GM19467 (cell line): Measurements from ENCODE around the gene GTF2H4.

Experiments
- ATAC-seq: cut with Tn5 transposase; IDR thresholded peaks from one replicate; pipeline ENCODE4 v1.9.1; 2021; ENCODE audit warnings: mild to moderate bottlenecking, moderate library complexity; ENCODE audit not compliant: unreplicated experiment

GTF2H4 gene

DNA sequence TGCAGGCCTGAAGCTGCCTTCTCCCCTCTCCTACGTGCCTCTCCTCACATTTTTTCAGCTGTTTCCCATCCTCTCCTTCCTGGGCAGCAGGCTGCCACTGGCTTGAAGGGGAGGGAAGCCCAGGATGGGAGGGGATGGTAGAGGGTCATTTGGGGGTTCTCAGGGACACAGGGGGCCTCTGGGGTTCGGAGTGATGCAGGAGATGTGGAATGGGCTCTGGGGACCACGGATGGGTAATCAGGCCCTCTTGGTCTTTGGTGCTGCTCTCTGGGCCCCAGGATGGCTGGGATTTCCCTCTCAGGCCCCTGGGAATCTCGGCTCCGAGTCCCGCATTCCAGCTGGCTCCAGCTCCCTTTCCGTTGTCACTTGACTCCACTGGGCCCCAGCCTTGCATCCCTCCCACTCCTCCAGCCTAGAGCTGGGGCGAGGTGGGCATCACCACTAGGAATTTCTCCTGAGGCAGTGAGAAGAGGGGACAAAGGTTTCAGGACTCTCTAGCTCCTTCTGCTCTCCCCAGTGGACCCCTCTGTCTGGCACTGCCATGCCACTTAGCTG, 25.7 kb upstream of the GTF2H4 start:
- no peak for ATAC-seq

DNA sequence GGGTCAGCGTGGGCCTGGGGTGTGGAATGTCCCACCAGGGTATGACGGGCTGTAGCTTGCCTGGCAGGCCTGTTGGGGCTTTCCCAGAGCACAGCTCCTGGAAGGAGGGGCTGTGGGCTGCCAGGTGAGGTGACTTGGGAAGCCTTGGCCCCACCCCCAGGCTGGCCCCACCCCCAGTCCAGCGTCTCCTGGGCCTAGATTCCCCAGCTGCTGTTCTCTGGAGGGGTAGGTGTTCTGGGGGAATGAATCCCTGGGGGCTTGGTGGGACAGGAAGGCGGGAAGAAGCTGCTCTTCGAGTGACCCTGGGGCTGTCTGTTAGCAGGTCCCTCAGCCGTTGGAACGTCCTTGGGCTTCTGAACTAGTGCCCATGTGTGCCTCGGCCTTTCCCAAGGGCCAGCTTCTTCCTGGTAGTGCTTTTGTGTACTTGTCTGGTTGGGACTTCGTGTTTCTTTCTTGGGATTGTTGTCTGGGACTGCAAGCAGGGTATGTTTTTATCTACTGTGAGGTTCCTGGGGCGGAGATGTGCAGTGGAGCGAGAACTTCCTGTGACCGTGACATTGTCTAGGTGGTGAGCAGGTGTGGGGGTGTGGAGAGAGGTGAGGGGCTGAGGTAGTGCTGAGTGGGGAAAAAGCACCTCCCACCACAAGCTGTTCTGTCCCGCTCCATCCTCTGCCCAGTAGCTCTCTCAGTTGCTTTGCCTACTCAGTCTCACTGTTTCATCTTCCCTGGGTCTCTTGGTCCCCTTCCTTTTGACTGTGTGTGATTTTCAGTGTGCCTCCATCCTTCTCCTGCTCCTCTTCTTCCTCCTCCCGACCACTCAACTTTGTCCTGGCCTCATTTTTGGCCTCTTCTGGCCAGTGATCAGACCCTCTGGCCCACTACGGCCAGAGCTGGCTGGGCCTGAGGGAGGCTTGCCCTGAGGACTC, 25.0 kb upstream of the GTF2H4 start:
- ATAC-seq = no peak

DNA sequence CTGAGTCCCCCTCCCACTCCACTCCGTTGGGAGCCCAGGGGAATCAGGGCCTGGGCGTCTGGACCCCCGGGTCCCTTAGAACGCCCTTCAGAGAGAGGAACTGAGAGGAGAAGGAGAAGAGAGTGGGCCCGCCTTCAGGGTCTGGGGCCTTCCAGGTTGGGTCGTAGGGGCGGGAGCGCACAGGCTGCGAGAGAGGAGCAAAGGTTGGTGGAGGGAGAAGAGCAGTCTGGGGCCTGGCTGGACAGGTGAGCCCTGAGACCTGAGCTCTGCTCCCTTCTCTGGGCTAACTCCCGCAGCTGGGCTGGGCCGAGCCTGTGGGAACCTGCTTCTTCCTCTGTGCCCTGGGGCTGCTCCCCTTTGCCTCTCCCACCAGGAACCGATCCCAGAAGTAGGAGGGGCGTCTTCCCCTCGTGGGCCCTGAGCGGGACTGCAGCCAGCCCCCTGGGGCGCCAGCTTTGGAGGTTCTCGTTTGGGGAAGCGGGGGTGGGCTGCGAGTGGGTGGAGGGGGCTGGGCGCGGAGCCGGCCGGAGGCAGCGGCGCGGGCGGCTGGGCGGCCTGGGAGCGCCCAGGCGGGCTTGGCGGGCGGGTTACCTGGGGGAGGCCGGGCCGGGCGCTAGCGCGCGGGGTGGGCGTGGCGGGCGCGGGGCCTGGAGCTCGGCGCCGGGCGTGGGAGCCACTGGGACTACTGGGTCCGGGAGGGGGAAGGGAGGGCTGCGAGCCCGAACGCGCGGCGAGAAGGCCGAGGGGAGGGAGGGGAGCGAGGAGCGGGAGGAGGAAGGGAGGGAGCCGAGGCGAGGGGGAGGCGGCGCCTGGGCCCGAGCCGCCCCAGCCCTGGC, 24.1 kb upstream of the GTF2H4 start, which contains the start of gene DDR1:
TSS of gene DDR1 (plus strand) at position 835 of the 836 bp plus-strand sequence. CDS start 4,211 bp downstream, outside the sequence.
- ATAC-seq = no peak

GRCh38 chr6:30884521-30885480, 23.2 kb upstream of the GTF2H4 start:
- ATAC-seq = no peak

DNA sequence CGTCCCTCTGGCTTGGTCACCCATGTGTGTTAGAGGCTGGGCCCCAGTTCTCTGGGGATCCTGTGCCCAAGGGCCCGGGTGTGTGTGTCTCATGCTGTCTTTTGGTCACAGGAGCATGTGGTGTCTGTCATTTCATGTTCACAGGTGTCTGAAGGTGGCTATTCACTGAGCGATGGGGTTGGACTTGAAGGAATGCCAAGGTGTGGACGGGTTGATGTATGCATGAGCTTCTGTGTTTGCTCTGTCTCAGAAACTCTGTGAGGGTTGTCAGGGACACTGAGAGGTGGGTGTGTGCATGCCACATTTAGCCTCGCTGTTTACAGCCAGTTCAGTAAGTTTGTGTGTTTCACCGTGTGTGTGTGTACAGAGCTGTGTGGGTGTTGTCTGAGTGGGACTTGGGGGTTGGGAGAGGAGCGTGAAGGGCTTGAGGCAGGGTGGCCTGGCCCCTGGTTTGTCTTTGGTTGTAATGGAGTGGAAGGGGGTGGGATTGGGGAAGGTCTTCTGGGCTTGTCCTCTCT, 22.5 kb upstream of the GTF2H4 start:
- no peak for ATAC-seq

DNA sequence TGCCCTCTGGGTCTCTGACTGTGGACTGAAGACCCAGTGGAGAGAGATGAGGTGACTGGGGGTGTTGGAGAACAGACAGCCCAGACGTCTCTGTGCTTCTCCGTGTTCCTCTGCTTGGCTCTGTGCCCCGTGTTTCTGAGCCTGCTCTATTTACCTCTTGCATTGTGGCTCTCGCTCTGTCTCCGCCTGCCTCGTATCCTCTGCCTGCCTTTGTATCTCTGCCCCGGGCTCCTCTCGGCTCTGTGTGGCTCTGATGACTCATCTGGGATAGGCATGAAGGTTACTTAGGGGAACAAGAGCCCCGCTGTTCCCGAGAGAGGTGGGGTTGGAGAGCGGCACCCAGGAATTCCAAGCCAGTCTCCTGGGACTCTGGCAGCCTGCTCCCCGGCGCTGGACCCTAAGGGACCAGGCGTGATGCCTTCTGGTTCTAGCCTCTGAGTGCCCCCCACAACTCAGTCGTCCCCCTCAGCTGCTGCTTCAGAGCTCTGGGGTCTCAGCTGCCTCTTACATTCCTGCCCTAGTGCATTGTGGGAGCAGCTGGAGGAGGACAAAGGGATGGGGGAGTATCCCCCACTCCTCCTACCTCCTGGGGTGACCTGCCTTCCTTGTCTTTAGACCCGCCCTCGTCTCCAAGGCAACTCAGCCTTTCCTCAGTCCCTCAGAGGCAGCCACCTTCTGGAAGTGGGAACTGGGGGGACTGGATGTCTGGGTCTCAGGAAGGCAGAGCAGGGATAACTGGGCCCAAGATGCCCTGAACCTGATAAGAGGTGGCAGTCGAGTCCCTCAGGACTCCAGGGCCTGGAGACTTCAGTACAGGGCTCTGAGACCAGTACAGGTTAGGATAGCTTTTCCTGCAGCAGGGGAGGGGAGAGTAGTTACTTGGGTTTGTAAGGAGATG, 21.8 kb upstream of the GTF2H4 start:
- ATAC-seq = no peak

- no peak for ATAC-seq
These were observed 21.1 kb upstream of the GTF2H4 start for GRCh38 chr6:30886897-30887255.

- ATAC-seq = no peak
These were observed 19.8 kb upstream of the GTF2H4 start for GRCh38 chr6:30887901-30888815.

DNA sequence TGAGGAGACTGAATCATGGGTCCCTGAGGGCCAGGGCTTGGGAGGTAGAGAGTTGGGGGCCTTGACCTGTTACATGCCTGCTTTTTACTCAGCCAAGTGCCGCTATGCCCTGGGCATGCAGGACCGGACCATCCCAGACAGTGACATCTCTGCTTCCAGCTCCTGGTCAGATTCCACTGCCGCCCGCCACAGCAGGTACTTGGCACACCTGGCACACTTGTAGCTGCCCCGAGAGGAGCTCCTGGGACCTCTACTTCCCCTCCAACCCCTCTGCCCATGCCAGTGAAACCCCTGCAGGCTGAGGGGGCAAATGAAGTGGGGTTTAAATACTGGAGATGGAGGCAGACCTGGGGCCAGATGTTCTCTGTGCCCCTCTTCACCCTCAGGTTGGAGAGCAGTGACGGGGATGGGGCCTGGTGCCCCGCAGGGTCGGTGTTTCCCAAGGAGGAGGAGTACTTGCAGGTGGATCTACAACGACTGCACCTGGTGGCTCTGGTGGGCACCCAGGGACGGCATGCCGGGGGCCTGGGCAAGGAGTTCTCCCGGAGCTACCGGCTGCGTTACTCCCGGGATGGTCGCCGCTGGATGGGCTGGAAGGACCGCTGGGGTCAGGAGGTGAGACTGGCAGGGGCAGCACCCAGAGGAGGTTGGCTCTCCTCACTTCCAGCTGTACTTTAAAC, 19.1 kb upstream of the GTF2H4 start:
- ATAC-seq = no peak

- ATAC-seq = no peak
These were observed 18.5 kb upstream of the GTF2H4 start for GRCh38 chr6:30889496-30889885.

DNA sequence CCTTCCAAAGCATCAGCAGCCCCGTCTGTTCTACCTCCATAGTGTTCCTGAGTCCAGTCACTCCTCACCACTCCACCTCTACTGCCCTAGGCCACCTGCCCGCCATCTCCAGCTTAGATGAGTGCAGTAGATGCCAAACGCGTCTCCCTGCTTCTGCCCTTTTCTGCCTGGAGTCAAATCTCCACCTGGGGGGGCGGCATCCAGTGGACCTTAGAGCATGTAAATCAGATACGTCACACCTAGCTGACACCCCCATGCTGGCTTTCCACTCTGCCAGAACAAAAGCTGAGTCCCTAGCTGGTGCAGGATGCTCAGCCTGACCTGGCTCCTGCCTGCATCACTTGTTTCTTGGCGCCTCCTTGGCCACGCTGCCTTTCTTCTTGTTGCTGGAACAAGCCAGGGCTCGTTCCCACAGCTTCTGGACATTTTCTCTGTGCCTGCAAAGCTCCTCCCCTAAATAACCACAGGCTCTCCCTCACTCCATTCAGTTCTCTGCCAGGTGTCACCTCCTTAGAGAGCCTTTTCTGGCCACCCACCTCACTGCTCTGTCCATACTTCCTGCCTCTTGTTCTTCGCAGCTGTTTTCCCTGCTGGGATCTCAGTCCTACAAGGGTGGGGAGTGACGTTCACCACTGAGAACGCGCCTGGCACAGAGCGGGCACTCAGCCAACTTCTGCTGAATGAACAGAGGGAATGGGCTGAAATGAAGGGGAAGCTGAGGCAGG, 17.9 kb upstream of the GTF2H4 start:
- ATAC-seq = no peak

GRCh38 chr6:30890646-30891449, 17.2 kb upstream of the GTF2H4 start:
- ATAC-seq = no peak

DNA sequence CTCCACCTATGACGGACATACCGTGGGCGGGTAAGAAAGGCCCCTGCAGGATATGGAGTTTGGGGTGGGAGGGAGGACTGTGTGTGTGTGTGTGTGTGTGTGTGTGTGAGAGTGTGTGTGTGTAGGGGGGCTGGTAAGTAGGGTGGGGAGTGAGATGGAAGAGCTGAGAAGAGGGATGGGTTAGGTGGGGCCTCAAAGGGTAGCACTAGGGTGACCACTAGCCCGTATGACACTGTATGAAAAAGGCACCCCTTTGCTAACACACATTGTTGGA, 16.6 kb upstream of the GTF2H4 start:
- ATAC-seq = no peak

GRCh38 chr6:30891816-30892538, 16.0 kb upstream of the GTF2H4 start:
- no peak for ATAC-seq

GRCh38 chr6:30893001-30893591, 14.9 kb upstream of the GTF2H4 start:
- ATAC-seq = no peak
